ENCODE data around the gene NRL. TPM values are rescaled to one million over a fixed set of nuclear protein-coding genes. Genes with fewer than 3 reads are reported as not detected.

Gene NRL
- total and polyA plus RNA-seq, 9 of the 15 experiments (the other 6 are each of a cell fraction or from before 2014, with no cell fraction given), result 0.07 to 2.7 (median 1.4) TPM; not detected in 1

DNA sequence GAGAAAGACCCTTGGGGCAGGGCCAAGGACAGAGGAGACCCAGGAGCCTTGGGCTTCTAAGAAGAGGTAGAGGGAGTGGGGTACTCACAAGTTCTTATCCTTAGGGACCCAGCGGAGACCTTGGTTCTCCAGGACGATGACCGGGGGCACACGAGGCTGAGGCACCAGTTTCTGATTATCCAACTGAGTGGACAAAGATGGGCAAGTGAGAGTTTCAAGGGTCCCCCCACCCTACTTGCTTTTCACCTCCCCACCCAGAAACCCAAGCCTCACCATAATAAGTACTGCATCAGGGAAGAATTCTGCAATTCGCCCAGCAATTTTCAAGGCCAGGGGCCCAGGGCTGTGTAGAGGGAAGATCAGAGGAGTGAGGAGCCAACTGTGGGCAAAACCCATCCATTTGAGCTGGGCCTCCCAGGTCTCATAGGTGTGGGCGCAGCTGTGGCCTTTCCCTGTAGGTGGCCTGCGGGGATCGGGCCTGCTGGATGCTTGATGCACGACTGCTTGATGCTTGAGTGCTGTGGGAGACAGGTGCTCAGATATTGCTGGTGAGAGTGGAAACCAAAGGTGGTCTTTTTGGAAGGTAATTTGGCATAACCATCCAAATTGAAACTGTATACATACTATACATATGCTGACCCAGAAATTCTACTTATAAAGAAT lies 24.7 kb upstream of the NRL start:
- in situ Hi-C loops (cut with MboI), result no loop called here
- intact Hi-C loops (cut with micrococcal nuclease), result no loop called here

DNA sequence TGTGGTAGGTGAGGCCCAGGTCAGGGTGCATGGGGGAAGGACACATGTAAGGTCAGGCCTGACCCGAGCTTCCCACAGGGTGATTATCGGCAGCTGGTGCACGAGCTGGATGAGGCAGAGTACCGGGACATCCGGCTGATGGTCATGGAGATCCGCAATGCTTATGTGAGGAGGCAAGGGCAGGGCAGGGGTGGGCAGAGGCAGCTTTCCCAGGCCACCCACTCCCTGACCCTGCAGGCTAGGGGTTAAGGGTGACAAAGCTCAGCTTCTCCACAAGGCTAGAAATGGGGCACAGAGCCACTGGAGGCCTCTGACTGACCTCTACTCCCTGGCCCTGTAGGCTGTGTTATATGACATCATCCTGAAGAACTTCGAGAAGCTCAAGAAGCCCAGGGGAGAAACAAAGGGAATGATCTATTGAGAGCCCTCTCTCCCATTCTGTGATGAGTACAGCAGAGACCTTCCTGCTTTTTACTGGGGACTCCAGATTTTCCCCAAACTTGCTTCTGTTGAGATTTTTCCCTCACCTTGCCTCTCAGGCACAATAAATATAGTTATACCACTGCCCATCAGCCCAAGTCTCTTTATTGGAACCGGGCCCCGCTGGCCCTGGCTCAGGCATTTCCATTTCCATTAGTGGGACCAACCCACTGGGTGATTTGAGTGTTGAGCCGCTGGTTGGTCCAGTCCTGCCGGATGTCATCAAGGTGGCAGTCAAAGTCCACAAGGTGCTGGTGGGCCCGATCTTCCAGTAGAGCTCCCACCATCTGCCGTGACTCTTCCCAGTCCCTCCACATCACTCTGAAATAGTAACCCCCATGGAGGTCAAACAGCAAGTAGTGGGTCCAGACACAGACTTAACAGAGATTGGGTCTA lies 23.9 kb upstream of the NRL start:
- BruUV-seq (replicated peaks), result no TSS peak
- no peak overlapping the region for H2AFZ ChIP-seq (ENCODE audit: low read depth, low read length)
- FAIRE-seq (no peak), ATAC-seq (no peak), DNase-seq (ENCODE audit: extremely low read depth in 1 of 4, low spot score in 3 of 4) (no peak)
- WGBS (ENCODE audit: insufficient coverage, low coverage, missing lambda C conversion rate), result 86% methylated on average over 13 of the region's 13 CpGs
- intact Hi-C loops (cut with micrococcal nuclease), result no loop called here
- no peaks in the 10 kb centered on the region for H3K27me3 ChIP-seq (ENCODE audit: control insufficient read depth in 2 of 2, insufficient read depth in 2 of 2, low read length in 2 of 2)
- no peak overlapping the region for H3K27ac ChIP-seq (ENCODE audit: extremely low read depth, low read depth, low read length)
- no peaks in the 10 kb centered on the region; the same call in 1 of the 2 replicates for H4K20me1 ChIP-seq (replicated peaks; ENCODE audit: control insufficient read depth, insufficient read depth, low read length)
- peaks cover 34% of the 10 kb centered on the region for H3K36me3 ChIP-seq (ENCODE audit: control insufficient read depth, insufficient read depth, low read length)
- H3K79me2 ChIP-seq (ENCODE audit: control insufficient read depth, insufficient read depth, low read length), result peaks cover 20% of the 10 kb centered on the region
- H3K9ac ChIP-seq (ENCODE audit: insufficient read depth in 1 of 2, low read depth in 2 of 2, low read length in 2 of 2), result peak overlapping the region in 1 of 2 experiments; percentile 42; a peak in 1 of 4 replicates
- peaks cover 19 to 36% of the 10 kb centered on the region in 2 experiments; a peak in 4 of 5 replicates for H3K4me1 ChIP-seq (replicated peaks in 1 of 2; ENCODE audit: control insufficient read depth in 2 of 2, insufficient read depth in 2 of 2, low read length in 2 of 2)
- TF ChIP-seq ZNF780A (CRISPR knock-in tag; IDR thresholded peaks at IDR 0.05) (no peak), ETS2 (tag; IDR thresholded peaks at IDR 0.05; ENCODE audit: borderline replicate concordance, poor library complexity, severe bottlenecking) (no peak), NCOR1 (IDR thresholded peaks at IDR 0.05) (no peak), ZNF24 (IDR thresholded peaks at IDR 0.05) (no peak), TRIM24 (IDR thresholded peaks at IDR 0.05) (no peak)
- TF ChIP-seq, protein P1, sequence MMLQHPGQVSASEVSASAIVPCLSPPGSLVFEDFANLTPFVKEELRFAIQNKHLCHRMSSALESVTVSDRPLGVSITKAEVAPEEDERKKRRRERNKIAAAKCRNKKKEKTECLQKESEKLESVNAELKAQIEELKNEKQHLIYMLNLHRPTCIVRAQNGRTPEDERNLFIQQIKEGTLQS (IDR thresholded peaks at IDR 0.05), result 0 out of 2 replicates have a peak, but pooled peaks have one; percentile 12
- TF ChIP-seq, protein P1 (CRISPR knock-in tag; conservative IDR thresholded peaks at IDR 0.05), result no peak
- H3K4me3 ChIP-seq, result no peak overlapping the region
- H3K9me3 ChIP-seq (replicated peaks; ENCODE audit: control insufficient read depth, insufficient read depth, low read depth, low read length), result no peaks in the 10 kb centered on the region
- ChIA-PET POLR2A (interaction anchor here (1.5 to 1.8 kb wide), 2 partner anchors 24 to 45 kb away, joined by 4 read pairs; partner anchors contain the start of genes DCAF11, NRL and PCK2), CTCF (ENCODE audit: low intra/inter-chr PET ratio) (no interaction called here)
- no peak overlapping the region for H3K4me2 ChIP-seq (ENCODE audit: insufficient read depth, low read length)
- H3K9me1 ChIP-seq (ENCODE audit: control insufficient read depth, insufficient read depth, low read length), result no peaks in the 10 kb centered on the region
- in situ Hi-C loops (cut with MboI), result no loop called here

More for the DNA sequence above, 24.7 kb upstream of the NRL start:
- Histone ChIP-seq H3K27ac (ENCODE audit: extremely low read depth, low read depth, low read length) (no peak overlapping the region), H3K27me3 (ENCODE audit: control insufficient read depth in 2 of 2, insufficient read depth in 2 of 2, low read length in 2 of 2) (no peaks in the 10 kb centered on the region), H3K36me3 (ENCODE audit: control insufficient read depth, insufficient read depth, low read length) (peaks cover 42% of the 10 kb centered on the region), H3K9me1 (ENCODE audit: control insufficient read depth, insufficient read depth, low read length) (no peaks in the 10 kb centered on the region), H4K20me1 (replicated peaks; ENCODE audit: control insufficient read depth, insufficient read depth, low read length) (no peaks in the 10 kb centered on the region; the same call in 1 of the 2 replicates), H3K4me2 (ENCODE audit: insufficient read depth, low read length) (no peak overlapping the region), H3K9ac (ENCODE audit: insufficient read depth in 1 of 2, low read depth in 2 of 2, low read length in 2 of 2) (no peak overlapping the region), H3K4me1 (replicated peaks in 1 of 2; ENCODE audit: control insufficient read depth in 2 of 2, insufficient read depth in 2 of 2, low read length in 2 of 2) (peaks cover 23 to 41% of the 10 kb centered on the region in 2 experiments; a peak in 4 of 5 replicates), H3K79me2 (ENCODE audit: control insufficient read depth, insufficient read depth, low read length) (peaks cover 25% of the 10 kb centered on the region), H3K9me3 (replicated peaks; ENCODE audit: control insufficient read depth, insufficient read depth, low read depth, low read length) (no peaks in the 10 kb centered on the region), H2AFZ (ENCODE audit: low read depth, low read length) (no peak overlapping the region), H3K4me3 (no peak overlapping the region)
- CTCF ChIA-PET (ENCODE audit: low intra/inter-chr PET ratio), result no interaction called here
- WGBS (ENCODE audit: insufficient coverage, low coverage, missing lambda C conversion rate), result 73% methylated on average over 8 of the region's 9 CpGs
- TF ChIP-seq MIER1 (IDR thresholded peaks at IDR 0.05; ENCODE audit: low read depth), result peak; percentile 62
- TF ChIP-seq RFX5 (IDR thresholded peaks at IDR 0.05; ENCODE audit: low read depth, low read length), result no peak
- ATAC-seq (no peak), DNase-seq (ENCODE audit: extremely low read depth in 1 of 4, low spot score in 3 of 4) (no peak), FAIRE-seq (no peak)
- BruUV-seq (replicated peaks), result no TSS peak
- POLR2A ChIA-PET, result interaction anchor here (1.1 to 1.5 kb wide), 2 partner anchors 46 to 1045 kb away, joined by 3 to 4 read pairs; partner anchors contain the start of gene PCK2
